Airway epithelial cell (primary cell): ENCODE results near the gene DCC. TPM values are rescaled to one million over a fixed set of nuclear protein-coding genes. Genes with fewer than 3 reads are reported as not detected.

ENCODE experiments used
- total RNA-seq: library from RNA; depleted of rRNA; stranded (reverse); fragments of >200 nt; gene quantifications from 2 replicates; pipeline ENCODE4 v1.2.3, GENCODE V29; 2015

The DCC gene
- not detected in 2 replicates for total RNA-seq

GRCh38 chr18:52339891-52340371 lies at the start of gene DCC:
Gene DCC, plus strand, starts transcription at chr18:52340197. Its CDS starts 591 bp downstream, at chr18:52340788.

